HepG2 (cell line): ENCODE data around the gene GLYATL3. TPM values are rescaled to one million over a fixed set of nuclear protein-coding genes. Genes with fewer than 3 reads are reported as not detected.
A peak's percentile ranks its signal among the peaks of the same experiment; 100 is the strongest.

Experiments used
- CEBPB ChIP-seq: IDR thresholded peaks from 2 replicates; pipeline ENCODE4 v1.6.1; 2011; ENCODE audit warnings: low read depth, low read length, improper control_type of control experiment, borderline replicate concordance
- CREB1 ChIP-seq, 2 experiments: fragments of 450-650 bp in 1 of 2; IDR thresholded peaks; 2 replicates each; pipeline ENCODE4 v1.6.1; 2016 to 2017; ENCODE audit warnings: control low read depth in 1 of 2, mild to moderate bottlenecking in 1 of 2, missing compliant biosample characterization in 1 of 2, missing genetic modification characterization in 1 of 2
- FOXO4 ChIP-seq: sonication (generic); formaldehyde crosslinking; conservative IDR thresholded peaks from 2 replicates; pipeline ENCODE4 v1.8.1; 2023; ENCODE audit warnings: missing genetic modification reagents
- HOXA5 ChIP-seq: sonication (generic); formaldehyde crosslinking; IDR thresholded peaks from 2 replicates; pipeline ENCODE4 v1.4.0; 2020; ENCODE audit warnings: missing genetic modification reagents
- IRF9 ChIP-seq: sonication (generic); formaldehyde crosslinking; IDR thresholded peaks from 2 replicates; pipeline ENCODE4 v1.8.0; 2022; ENCODE audit warnings: missing genetic modification reagents, mild to moderate bottlenecking, borderline replicate concordance
- JUN ChIP-seq: sonication (generic); formaldehyde crosslinking; IDR thresholded peaks from 2 replicates; pipeline ENCODE4 v1.4.0; 2020; ENCODE audit warnings: mild to moderate bottlenecking, missing genetic modification reagents
- KAT2B ChIP-seq: fragments of 150-350 bp; IDR thresholded peaks from 2 replicates; pipeline ENCODE4 v1.6.1; 2014; ENCODE audit warnings: low read depth, low read length, borderline replicate concordance
- KLF15 ChIP-seq: sonication (generic); formaldehyde crosslinking; IDR thresholded peaks from 2 replicates; pipeline ENCODE4 v1.8.1; 2023; ENCODE audit warnings: borderline replicate concordance, mild to moderate bottlenecking, inconsistent platforms, missing genetic modification reagents, mixed read lengths
- PRDM10 ChIP-seq: sonication (generic); formaldehyde crosslinking; IDR thresholded peaks from 2 replicates; pipeline ENCODE4 v1.4.0; 2020; ENCODE audit warnings: low read depth, missing genetic modification reagents
- SIN3A ChIP-seq: IDR thresholded peaks from 2 replicates; pipeline ENCODE4 v1.6.1; 2011; ENCODE audit warnings: low read depth, mild to moderate bottlenecking, control low read depth, low read length, borderline replicate concordance
- SNAPC2 ChIP-seq: sonication (generic); formaldehyde crosslinking; IDR thresholded peaks from 2 replicates; pipeline ENCODE4 v1.8.1; 2022; ENCODE audit warnings: mild to moderate bottlenecking, missing genetic modification reagents
- SOX13 ChIP-seq, 3 experiments: fragments of 450-650 bp in 1 of 3; sonication (generic) in 1 of 3; formaldehyde crosslinking in 1 of 3; IDR thresholded peaks in 2 of 3; conservative IDR thresholded peaks in 1 of 3; 2 replicates each; pipeline versions ENCODE4 v1.5.0 to v1.6.1; 2016 to 2020; ENCODE audit warnings: antibody characterized with exemption in 1 of 3, mild to moderate bottlenecking in 1 of 3, missing compliant biosample characterization in 1 of 3, missing genetic modification reagents in 1 of 3, moderate library complexity in 1 of 3
- ZFP36 ChIP-seq: fragments of 150-350 bp; IDR thresholded peaks from 2 replicates; pipeline ENCODE4 v1.6.1; 2018; ENCODE audit warnings: borderline replicate concordance, low read length, low read depth; ENCODE audit not compliant: partially characterized antibody
- ZNF616 ChIP-seq: sonication (generic); formaldehyde crosslinking; IDR thresholded peaks from 2 replicates; pipeline ENCODE4 v1.5.0; 2020; ENCODE audit warnings: low read depth, mild to moderate bottlenecking, missing genetic modification reagents
- ZNF674 ChIP-seq: sonication (generic); formaldehyde crosslinking; IDR thresholded peaks from 2 replicates; pipeline ENCODE4 v1.5.0; 2020; ENCODE audit warnings: low read depth, mild to moderate bottlenecking, missing genetic modification reagents
- ZNF768 ChIP-seq: sonication (generic); formaldehyde crosslinking; IDR thresholded peaks from 2 replicates; pipeline ENCODE4 v1.4.0; 2020; ENCODE audit warnings: missing genetic modification reagents
- ZNF770 ChIP-seq: sonication (generic); formaldehyde crosslinking; IDR thresholded peaks from 2 replicates; pipeline ENCODE4 v1.5.0; 2020; ENCODE audit warnings: mild to moderate bottlenecking, missing genetic modification reagents
- ZSCAN9 ChIP-seq: IDR thresholded peaks from 2 replicates; pipeline ENCODE4 v1.6.1; 2016; ENCODE audit warnings: borderline replicate concordance
- polyA plus RNA-seq, 8 experiments: library from polyadenylated mRNA; depleted of rRNA in 3 of 8; stranded (reverse) in 7 of 8; unstranded in 1 of 8; fragments of >200 nt; fragmentation: Illumina TruSeq in 4 of 8; extraction: Trizol in 4 of 8; gene quantifications; 2 replicates each; pipeline versions ENCODE4 v1.2.1 to v1.2.3, GENCODE V29; 2011 to 2016; ENCODE audit warnings: low read depth in 4 of 8, missing spikeins in 1 of 8, mixed read lengths in 1 of 8; ENCODE audit not compliant: insufficient read depth in 1 of 8
- total RNA-seq, 5 experiments: library from RNA; depleted of rRNA; stranded (reverse); fragments of >200 nt; fragmentation: Illumina TruSeq; extraction: Trizol; gene quantifications; 2 replicates each; pipeline ENCODE4 v1.2.3, GENCODE V29; 2016; ENCODE audit warnings: low read depth in 1 of 5

Gene GLYATL3
- total and polyA plus RNA-seq, 2 of the 13 experiments (the other 11 are each of a cell fraction or from before 2014, with no cell fraction given) = 0.05 TPM; not detected in 1

GRCh38 chr6:49522710-49523593, 23.2 kb downstream of the GLYATL3 start (continued):
- TF ChIP-seq HOXA5 (CRISPR knock-in tag) (peak; percentile 99), ZNF770 (CRISPR knock-in tag) (peak; percentile 100), SOX13 (IDR thresholded peaks at IDR 0.05) (peak; percentile 91), SOX13 (CRISPR knock-in tag; conservative IDR thresholded peaks at IDR 0.05 in 1 of 2, IDR thresholded peaks at IDR 0.05 in 1 of 2) (peak in 1 of 2 experiments; percentile 97; a peak in 2 of 4 replicates), FOXO4 (CRISPR knock-in tag) (no peak), PRDM10 (CRISPR knock-in tag) (peak; percentile 60), KAT2B (no peak; the same call in 1 of the 2 replicates), ZNF616 (CRISPR knock-in tag) (0 out of 2 replicates have a peak, but pooled peaks have one; percentile 71), KLF15 (CRISPR knock-in tag) (no peak), ZNF674 (CRISPR knock-in tag) (no peak), ZNF768 (CRISPR knock-in tag) (no peak), CREB1 (IDR thresholded peaks at IDR 0.05) (peak; percentile 59), CREB1 (CRISPR knock-in tag; IDR thresholded peaks at IDR 0.05) (peak; percentile 90), SNAPC2 (CRISPR knock-in tag) (0 out of 2 replicates have a peak, but pooled peaks have one; percentile 24), IRF9 (CRISPR knock-in tag) (peak; percentile 23; the same call in 1 of the 2 replicates), CEBPB (peak; percentile 73; the same call in 1 of the 2 replicates), SIN3A (no peak), ZSCAN9 (CRISPR knock-in tag) (peak; percentile 90), JUN (CRISPR knock-in tag) (no peak), ZFP36 (peak; percentile 80)
